Superior temporal gyrus (tissue), 1 donor: ENCODE data around the gene STXBP6.

Source experiments
- DNase-seq: peaks from one replicate; pipeline ENCODE4 v3.0.0-alpha.2; 2016; ENCODE audit errors: extremely low spot score

The STXBP6 gene

DNA sequence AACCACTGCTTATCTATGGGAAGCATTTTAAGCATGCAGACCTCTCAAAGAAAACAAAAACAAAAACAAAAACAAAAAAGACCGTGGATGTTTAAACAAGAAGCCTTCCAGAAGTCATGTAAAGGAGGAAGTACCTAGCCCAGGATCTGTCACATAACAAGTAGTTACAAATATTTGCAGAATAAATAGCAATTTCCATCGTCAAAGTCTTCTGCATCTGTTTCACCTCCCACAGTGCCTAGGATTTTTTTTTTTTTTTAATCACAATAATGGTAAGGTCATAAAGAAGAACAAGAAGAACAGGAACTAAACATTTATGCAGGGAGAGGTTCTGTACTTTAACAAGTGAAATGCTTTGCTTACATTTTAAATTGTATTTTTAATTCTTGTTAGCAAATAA, 2.4 kb upstream of the STXBP6 start:
- no peak for DNase-seq

DNA sequence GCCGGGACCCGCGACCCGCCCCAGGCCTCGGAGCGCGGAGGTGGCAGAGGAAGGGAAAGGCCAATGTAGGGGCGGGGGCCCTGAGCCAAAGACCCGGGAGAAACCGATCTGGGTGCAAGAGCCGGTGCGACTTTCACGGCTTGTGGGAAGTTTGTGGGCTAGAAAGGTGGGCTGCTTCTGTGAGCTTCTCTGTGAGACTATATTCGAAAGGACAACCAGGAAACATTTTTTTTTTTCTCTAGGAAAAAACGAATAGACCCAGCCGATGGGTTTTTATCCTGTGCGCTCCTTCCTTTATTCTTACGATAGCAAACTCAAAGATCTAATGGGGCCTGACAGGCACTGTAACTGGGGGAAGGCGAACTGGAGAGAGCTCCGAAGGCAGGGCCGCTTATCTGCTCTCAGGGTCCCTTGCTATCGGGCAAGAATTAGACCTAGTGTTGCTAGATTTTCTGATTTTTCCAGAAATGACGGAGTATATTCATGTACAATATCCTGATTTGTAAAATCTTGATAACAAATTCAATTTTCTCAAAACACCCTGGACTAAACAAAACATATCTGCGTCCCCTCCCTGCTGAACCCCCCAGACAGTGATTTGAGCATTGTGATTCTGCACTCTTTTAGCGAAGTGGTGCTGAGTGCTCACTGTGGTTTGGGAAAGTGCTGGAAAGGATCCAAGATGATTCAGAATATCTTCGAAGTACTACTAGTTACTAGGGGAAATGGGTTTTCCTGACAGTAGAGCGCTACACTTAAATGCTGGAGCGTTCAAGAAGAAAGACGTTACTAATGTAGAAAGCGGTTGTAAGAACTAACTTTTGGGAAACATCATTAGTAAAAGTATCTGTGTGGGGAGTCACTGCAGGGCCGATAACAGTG, 563 bp upstream of the STXBP6 start:
- DNase-seq = peak; percentile 69

DNA sequence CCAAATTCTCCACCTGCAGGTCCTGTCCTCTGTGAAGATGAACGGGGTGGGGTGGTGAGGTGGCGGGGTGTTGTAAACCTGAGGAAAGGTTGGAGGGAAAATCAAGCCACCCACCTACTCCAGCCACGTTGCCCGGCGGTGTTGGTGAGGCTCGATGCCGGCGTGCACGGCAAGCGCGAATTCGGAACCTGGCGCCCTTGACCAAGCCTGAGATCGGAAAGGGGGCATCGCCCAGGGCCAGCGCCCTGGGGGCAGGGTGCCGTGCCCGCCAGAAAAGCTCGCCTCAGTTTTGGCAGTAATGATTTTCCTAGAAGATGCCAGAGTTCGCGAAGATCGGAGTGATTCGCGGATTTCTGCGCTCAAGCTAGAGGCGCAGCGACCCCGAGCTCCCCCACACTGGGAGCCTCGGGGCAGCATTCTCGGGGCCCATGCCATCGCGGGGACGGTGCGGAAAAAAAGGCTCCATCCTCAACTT, 817 bp downstream of the STXBP6 start:
- no peak for DNase-seq

DNA sequence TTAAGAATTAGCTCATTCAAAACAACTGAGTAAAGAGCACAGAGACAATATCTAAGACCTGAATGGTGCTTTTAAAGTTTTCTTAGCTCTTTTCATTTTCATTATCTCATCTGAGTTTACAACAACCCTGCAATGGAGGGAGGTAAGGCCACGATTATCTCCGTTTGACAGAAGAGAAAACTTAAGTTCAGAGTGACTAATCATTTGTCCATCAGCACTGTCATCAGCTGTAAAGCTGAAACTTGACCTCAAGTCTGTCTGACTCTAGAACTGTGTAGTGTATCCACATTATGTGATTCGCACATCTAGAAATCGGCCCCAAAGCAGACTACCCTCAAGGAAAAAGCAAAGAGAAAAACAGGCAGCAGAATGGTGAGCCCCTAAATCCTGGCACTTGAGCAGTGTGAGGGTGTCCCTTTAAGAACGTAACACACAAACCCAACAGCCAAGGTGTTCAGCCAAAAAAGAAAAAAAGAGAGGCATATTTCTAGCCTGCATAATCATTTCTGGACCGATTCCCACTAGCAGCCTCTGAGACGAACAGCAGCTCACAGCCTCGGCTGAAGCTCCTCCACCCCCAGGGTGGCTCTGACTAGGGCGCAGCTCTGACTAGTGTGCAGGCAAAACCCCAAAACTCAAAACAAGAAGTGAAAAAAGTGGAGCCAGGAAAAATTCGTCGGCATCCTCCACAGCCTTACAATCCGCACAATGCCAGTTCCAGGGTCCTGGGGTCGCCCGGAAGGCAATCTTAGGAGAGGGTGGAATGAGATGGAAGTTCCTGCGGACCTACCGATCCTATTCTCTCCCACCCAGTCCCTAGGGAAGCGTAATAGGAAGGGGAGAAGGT, 1.6 kb downstream of the STXBP6 start:
- DNase-seq = peak; percentile 75

DNA sequence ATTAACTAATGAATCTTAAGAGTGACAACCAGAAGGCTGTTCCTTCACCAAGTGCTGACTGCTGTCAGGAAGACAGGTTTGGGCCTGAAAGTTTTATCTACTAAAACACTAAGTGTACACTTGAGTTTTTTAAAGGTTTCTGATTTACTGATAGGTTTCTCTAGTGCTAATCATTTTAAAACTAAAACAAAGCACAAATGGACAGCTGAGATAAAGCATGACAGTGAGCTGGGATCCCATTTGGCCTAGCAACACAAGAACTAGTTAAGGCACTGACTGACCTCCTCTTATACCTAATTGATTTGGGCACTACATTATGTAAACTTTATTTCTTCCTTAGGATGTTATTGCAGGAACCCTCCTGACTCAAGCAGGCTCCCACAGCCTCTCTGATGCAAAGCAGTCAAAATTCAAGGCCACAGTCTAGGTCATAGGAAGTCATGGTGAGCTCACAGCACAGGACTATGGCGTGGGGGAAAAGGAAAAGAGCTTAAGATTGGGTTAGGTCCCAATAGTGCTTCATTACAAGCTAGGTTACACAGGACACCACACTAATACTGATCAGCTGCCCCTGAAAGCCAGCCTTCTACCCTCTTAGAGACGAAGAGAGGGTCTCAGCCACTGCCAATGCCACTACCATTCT, 3.5 kb downstream of the STXBP6 start:
- DNase-seq = no peak

DNA sequence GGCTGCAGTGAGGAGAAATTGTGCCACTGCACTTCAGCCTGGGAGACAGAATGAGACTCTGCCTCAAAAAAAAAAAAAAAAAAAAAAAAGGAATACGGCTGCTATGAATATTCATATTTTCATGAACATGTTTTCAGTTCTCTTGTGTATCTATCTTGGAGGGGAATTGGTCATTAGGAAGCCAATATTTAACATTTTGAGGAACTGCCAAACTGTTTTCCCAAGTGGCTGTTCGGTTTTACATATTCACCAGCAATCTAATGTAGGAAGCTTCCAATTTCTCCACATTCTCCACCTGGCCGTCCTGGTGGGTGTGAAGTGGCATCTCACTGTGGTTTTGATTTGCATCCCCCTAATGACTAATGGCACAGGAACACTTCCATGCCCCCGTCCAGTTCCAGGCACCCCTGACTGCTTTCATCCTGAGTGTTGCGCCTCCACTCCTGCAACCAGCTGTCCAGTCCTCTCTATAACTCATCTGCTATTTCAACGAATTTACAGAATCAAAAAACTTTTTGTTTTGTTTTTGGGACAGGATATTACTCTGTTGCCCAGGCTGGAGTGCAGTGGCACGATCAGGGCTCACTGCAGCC, 5.7 kb downstream of the STXBP6 start:
- no peak for DNase-seq

DNA sequence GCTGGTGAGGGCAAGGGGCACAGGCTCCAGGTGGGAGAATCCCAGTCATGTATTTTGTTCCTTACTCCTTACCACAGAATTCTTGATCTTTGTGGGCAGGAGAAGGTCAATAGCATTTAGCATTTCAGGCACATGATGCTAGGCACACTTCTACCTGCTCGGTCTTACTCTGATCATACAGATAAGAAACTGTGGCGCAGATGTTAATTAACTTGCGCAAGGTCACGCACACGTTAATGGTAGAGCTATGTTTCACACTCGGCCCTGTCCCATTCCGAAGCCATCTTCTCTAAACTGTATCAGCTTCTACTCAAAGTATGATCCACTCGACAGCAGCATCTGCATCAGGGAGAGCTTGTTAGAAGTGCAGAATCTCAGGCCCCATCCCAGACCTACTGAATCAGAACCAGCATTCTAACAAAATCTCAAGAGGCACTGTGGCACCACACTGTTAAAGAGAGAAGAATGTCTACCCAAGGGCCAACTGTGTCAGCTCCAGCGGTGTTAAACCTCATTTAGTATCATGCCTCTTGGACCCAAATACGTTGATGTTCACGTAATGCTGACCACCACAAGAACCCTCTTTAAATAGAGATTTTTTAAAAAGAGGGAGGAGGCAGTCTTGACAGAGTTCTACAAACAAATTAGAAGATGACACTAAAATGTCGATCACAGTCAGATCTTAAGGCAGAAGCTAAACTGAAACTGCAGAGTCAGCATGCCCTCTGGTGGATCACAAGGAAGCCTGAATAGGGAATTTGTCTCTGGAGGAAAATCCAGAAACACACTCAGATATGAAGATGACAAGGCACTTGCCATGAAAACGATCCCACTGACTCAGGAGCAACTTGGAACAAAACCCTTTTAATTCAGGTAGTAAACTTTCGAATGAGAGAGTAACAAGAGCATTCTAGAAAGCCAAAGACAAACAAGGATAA, 7.3 kb downstream of the STXBP6 start:
- DNase-seq = peak; percentile 90

DNA sequence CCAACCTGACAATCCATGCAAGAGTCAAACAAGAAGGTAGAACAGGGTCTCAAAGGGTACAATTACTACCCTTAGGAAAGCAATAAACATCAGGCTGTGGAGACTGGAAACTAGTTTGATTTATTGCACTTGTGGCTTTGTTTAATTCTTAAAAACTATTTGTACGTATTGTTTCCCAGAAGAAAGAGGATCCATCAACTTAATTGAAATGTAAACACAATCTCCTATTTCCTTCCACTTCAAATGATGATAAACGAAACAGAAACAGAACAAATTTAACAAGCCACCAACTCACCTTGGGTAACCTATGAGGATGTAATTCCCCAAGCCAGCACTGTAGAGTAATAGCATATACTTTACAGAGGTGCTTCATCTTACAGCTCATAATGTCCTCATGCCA, 8.0 kb downstream of the STXBP6 start:
- no peak for DNase-seq

DNA sequence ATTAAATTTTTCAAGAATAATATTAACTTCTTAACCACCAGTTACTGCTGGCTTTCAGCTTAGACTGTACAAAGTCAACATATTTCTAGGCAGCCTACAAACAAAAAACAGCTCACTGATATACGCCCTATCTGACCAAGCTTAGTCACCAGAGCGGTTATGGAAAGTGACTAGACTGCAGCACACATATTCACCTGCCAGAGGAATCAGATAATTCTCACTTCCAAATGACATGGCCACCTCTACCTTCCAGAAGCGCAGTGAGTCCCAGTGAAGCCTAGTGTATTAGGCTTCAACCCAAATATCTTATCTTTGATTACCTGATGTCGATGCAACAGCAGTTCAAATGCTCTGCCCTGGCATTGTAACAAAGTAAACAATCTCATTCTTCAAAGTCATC, 8.5 kb downstream of the STXBP6 start:
- no peak for DNase-seq

DNA sequence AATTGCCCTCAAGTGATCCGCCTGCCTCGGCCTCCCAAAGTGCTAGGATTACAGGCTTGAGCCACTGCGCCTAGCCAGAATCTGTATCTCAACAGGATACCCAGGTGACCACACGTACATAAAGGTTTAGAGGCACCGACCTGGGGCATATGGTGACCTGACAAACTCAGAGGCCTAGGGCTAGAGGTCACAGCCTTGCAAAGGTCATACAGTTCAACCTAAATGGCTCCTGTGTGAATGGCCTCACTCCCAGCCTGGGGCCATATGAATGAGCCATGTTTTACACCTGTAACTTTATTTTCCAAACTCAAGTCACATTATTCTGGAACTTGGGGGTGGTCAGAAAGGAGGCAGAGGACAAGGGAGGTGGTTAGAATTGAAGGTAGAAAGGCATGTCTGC, 10.0 kb downstream of the STXBP6 start:
- no peak for DNase-seq

DNA sequence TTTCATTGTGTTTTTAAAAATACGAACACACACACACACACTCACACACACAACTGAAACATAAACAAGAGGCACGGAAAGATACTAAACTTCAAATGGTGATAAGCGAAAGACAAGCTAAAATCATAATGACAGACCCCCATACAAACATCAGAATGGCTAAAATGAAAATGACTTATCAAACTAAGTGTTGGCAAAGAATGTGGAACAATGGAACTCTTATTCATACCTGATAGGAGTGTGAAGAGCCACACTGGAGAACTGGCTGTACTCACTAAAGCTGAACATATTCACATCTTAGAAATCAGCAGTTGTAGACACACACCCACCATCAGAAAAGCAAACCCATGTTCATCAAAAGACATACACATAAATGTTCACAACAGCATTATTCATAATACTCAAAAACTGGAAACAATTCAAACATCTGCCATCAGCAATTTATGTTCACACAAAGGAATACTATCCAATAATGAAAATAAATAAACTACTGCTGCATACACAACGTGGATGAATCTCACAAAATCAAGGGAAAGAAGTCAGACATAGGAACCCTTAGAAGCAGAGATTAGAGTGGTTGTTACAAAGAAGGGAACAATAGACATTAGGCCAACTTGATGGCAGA, 11.8 kb downstream of the STXBP6 start:
- DNase-seq = no peak

DNA sequence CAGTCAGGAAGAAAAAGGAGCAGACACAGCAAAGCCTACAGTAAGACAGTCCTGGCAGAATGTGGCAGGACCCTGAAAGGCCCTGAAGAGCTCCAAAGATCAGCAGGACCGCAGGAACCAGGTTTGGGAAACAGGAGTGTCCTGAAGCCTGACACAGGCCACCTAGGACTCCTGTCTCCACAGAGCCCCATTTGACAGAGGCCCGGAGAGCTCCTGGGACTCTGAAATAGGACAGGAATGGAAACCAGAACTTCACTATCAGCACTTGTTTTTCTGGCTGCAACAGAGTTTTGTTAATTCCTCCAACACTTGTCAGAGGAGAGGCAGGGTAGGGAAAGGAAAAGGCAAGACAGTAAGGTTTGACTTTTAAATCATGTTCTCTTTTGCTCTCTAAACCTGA, 12.9 kb downstream of the STXBP6 start:
- no peak for DNase-seq

DNA sequence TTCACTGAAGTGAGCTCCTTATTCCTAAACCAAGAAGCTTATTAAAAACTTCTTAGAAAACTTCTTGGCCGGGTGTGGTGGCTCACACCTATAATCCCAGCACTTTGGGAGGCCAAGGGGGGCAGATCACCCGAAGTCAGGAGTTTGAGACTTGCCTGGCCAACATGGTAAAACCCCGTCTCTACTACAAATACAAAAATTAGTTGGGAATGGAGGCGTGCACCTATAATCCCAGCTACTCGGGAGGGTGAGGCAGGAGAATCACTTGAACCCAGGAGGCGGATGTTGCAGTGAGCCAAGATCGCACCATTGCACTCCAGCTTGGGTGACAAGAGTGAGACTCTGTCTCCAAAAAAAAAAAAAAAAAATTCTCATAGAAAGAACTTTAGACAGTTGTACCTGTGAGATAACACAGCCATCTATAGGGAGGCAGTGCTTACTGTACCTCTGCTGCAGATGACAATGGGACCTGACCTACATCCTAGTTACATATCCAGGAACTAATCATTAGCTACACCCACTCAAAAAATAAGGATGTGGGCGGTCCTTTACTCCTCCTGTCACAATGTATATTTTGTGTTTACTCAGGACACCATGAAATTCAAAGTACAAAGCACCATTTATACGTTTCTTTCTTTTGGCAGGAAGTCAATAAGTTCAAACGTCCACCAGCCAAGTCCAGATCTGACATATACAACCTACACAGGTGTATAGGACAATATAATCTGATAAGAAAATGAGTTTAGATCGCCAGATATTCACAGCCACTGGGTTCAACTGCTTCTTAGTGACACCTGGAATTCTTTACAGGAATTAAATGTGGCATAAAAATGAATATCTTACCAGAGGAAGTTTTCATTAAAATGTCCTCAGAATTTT, 14.9 kb downstream of the STXBP6 start:
- no peak for DNase-seq

DNA sequence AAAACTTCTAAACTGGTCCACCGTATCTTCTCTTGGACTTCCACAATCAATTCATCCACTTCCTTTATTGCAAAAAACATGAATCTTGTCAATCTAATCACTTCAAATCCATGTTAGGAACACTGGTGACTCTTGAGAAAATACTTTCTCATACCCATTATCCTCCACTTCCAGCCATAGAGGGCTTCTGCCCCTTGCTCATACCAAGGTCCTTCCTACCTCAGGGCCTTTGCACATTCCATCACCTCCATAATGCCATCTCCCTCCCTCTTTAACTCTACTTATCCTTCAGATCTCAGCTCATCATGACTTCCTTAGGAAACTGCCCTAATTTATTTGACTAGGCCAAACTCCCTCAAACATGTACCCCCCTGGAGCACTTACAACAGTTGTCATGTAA, 16.6 kb downstream of the STXBP6 start:
- DNase-seq = no peak

DNA sequence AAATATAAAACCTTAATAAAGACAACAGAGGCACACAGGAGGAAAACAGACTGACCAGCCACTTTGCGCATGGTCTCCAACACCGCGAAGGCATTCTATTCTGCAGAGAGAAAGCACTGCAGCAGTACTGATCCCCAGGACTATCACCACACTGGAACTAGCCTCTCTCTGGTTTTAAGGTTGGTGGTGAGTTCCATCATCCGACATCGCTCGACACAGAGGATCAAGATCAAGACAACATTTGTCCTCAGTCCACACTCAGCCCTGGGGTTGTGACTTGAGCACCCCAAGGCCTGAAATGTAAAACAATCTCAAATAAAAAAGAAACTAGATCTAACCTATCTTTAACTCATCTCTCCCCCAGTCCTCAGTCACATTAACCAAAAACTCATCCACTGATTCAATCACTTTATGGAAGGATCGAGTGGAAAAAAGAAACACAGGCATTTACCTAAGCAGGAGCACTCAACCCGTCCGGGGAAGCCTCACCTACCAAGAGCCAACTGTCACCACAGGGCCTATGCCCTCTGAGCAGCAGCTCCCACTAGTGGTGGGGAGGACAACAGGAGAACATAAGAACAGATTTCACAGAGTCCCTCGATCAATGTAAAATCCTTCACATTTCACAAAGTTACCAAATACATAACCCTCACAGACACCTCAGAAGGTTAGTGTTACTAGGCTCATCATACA, 17.7 kb downstream of the STXBP6 start:
- DNase-seq = no peak

DNA sequence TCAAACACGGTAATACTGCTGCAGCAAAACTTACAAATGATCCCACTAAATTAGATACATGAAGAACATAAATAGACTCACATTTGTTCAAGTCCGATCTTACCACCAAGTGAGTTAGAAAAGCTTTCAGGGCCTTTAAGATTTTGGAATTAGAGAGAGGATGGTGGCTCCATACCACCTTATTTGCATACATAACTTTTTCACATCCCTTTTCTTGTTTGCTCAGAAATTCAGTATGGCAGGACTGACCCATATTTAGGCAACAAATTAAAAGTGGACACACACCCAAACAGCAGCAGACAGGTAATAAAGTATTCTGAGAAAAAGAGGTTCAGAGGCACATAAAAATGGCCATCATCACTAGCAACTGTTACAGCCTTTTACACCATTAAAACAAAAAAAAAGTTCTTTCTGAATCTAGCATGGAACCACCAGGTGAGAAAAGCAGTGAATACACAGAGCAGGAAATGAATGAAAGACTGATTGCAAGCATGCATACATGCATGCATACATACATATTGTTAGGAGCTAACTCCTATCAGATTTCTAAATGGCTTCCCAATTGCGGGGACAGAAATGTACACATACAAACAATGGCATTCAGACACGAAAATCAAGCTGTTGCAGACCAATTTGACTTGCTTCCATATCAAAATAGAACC, 23.3 kb downstream of the STXBP6 start:
- no peak for DNase-seq

DNA sequence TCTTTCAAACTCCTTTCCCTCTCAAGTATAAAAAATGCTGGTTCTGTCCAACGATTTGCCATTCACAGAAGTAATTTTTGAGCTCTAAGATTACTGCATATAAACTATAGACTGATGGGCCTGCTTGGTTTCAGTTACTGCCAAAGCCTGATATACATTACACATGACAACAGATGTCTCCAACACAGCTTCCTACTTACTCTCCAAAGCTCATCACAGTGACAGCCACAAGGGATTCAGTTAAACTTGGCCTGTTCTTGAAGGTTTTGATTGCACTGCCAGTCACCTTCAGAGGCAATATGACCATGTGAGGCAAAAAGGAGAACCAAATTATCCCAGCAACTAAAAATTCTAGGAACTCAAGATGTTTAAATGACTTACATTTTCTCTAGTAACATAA, 30.1 kb downstream of the STXBP6 start:
- DNase-seq = no peak

DNA sequence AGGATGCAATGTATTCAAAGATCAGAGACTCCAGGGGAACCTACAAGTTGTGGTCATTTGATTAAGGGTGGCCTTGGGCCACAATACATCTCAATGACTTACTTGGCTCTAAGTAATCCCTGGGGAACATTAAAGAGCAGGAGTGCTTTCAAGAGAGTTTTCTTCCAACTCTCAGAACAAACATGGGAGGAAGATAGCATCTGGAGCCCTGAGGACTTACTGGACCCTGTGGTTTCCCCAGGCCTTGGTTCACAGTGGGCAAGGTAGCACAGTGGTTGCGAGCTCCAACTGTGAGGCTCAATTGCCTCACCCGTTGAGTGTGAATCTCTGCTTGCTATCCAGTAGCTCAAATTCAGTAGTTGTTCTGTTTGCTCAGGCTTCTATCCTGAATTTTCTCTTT, 32.4 kb downstream of the STXBP6 start:
- DNase-seq = no peak
